ENCODE results near the gene PDIA6. TPM values are rescaled to one million over a fixed set of nuclear protein-coding genes. Genes with fewer than 3 reads are reported as not detected.
A peak's percentile ranks its signal among the peaks of the same experiment; 100 is the strongest.

Gene PDIA6
- total RNA-seq, 1 donor from 2014 or later: 180 TPM

DNA sequence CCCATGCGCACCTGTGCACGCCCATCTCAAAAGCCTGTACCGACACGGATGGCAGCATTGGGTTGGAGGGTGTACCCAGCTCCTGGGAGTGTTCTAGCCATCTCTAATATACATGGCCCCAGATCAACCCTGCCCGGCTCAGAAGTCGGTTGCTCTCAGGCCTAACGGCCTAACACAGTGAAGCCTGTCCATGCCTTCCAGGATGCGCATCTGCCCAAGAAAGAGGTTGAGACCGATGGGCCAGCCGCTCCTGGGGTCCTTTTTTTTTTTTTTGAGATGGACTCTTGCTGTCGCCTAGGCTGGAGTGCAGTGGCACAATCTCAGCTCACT, 32.1 kb downstream of the PDIA6 start:
- Histone ChIP-seq H3K4me1 (no peaks in the 10 kb centered on the region), H3K36me3 (peaks cover 74% of the 10 kb centered on the region), H3K4me3 (no peak overlapping the region), H3K27me3 (no peaks in the 10 kb centered on the region), H3K9me3 (no peaks in the 10 kb centered on the region), H3K27ac (no peak overlapping the region)
- TF ChIP-seq, protein P1, sequence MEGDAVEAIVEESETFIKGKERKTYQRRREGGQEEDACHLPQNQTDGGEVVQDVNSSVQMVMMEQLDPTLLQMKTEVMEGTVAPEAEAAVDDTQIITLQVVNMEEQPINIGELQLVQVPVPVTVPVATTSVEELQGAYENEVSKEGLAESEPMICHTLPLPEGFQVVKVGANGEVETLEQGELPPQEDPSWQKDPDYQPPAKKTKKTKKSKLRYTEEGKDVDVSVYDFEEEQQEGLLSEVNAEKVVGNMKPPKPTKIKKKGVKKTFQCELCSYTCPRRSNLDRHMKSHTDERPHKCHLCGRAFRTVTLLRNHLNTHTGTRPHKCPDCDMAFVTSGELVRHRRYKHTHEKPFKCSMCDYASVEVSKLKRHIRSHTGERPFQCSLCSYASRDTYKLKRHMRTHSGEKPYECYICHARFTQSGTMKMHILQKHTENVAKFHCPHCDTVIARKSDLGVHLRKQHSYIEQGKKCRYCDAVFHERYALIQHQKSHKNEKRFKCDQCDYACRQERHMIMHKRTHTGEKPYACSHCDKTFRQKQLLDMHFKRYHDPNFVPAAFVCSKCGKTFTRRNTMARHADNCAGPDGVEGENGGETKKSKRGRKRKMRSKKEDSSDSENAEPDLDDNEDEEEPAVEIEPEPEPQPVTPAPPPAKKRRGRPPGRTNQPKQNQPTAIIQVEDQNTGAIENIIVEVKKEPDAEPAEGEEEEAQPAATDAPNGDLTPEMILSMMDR (IDR thresholded peaks at IDR 0.05): no peak
- DNase-seq (no peak), ATAC-seq (no peak)
- intact Hi-C loops (cut with DNase I): no loop called here

DNA sequence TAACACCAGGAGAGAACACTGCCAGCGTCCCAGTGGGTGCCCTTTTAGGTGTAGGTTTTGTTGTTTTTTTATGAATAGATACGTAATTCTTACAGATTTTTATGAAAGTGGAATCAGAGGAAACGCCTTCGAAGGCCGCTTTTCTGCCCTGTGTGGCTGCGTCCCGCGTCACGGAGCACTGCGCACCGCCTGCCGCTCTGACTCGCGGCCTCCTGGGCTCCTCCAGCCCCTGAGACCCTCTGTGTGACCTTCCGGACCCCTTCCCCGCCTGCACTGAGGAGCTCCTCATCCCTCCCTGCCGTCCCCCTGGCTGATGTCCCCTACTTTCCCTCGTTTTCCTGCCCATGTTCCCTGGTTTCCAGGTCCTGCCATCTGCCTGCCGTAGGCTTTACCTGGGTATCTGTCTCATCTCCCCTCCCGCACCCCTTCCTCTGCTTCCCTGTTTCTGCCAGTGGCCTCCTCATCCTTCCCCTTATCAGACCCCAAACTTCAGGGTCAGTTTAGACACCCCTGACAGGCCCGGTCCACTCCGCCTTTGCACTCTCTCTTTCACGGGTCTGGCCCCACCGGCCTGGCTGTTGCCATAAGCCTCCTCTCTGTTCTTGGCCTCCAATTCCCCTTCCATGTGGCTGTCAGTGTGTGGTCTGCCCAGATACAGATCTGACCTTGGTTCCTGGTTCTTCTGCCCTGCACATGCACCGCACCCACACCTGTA, 32.7 kb downstream of the PDIA6 start:
- ATAC-seq (no peak), DNase-seq (no peak)
- TF ChIP-seq, protein P1 (IDR thresholded peaks at IDR 0.05): no peak
- Histone ChIP-seq H3K36me3 (peaks cover 69% of the 10 kb centered on the region), H3K27me3 (no peaks in the 10 kb centered on the region), H3K27ac (no peak overlapping the region), H3K4me3 (no peak overlapping the region), H3K4me1 (no peaks in the 10 kb centered on the region), H3K9me3 (no peaks in the 10 kb centered on the region)
- intact Hi-C loops (cut with DNase I): no loop called here

DNA sequence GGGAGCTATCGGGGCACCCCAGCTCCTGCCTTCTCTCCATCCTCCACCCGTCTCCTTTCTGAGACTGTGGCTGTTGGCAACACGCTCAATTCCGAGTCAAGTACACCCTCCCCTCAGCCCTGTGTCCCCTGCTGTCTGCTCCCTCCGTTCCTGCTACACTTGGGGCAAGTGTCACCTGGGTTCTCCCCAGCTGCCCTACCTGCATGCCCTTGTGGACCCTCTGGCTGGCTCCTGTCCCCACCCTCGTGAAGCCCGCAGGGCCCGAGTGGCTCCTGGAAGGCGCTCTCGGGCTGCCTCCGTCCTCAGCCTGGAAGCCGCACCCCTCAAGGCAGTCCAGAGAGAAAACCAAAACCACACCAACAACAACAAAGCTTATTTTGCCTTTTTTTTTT, 33.9 kb downstream of the PDIA6 start:
- ATAC-seq (no peak), DNase-seq (no peak)
- Histone ChIP-seq H3K9me3 (no peaks in the 10 kb centered on the region), H3K27me3 (no peaks in the 10 kb centered on the region), H3K36me3 (peaks cover 57% of the 10 kb centered on the region), H3K4me1 (no peaks in the 10 kb centered on the region), H3K4me3 (no peak overlapping the region), H3K27ac (no peak overlapping the region)
- TF ChIP-seq, protein P1 (IDR thresholded peaks at IDR 0.05): no peak
- intact Hi-C loops (cut with DNase I): no loop called here

DNA sequence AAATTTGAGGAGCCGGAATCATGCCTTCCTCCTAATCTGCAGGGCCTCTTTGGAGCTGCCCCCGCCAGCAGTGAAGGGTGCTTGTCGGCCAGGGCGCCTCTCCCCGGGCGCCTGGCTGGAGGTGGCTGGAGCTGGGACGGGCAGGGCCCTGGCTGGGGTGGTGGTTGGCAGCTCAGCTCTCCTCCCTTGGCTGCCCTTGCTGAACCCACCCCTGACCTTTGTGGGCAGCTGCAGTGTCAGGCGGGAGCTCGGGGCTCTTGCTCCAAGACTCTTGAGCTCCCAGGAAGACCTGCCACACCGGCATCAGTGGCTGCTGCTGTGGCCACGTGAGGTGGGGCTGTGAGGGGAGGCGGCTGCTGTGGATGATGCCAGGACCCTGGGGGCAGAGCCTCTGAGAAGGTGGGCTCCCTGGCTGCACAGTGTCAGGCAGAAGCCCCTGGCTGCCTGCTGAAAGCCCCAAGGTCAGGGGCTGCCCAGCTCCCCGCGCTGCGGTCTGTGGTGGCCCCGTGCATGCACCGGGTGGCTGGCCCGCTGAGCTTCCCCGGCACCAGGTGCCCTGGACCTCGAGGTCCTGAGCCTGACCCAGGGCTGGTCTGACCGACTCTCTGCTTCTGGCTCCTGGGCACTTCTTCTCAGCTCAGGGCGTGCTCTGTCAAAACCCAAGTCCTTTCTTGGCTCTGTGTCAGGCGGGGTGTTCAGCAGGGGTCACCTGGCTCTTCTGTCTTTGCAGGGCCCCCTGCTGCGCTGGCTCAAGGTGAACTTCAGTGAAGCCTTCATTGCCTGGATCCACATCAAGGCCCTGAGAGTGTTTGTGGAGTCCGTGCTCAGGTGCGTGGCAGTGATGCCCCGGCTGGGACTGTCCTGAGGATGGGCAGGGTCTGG, 34.5 kb downstream of the PDIA6 start:
- intact Hi-C loops (cut with DNase I): no loop called here
- no peak for ATAC-seq
- Histone ChIP-seq H3K4me1 (no peaks in the 10 kb centered on the region), H3K4me3 (no peak overlapping the region), H3K27me3 (no peaks in the 10 kb centered on the region), H3K36me3 (peaks cover 51% of the 10 kb centered on the region), H3K9me3 (no peaks in the 10 kb centered on the region), H3K27ac (no peak overlapping the region)
- TF ChIP-seq, protein P1 (IDR thresholded peaks at IDR 0.05): no peak
- DNase-seq: no peak

DNA sequence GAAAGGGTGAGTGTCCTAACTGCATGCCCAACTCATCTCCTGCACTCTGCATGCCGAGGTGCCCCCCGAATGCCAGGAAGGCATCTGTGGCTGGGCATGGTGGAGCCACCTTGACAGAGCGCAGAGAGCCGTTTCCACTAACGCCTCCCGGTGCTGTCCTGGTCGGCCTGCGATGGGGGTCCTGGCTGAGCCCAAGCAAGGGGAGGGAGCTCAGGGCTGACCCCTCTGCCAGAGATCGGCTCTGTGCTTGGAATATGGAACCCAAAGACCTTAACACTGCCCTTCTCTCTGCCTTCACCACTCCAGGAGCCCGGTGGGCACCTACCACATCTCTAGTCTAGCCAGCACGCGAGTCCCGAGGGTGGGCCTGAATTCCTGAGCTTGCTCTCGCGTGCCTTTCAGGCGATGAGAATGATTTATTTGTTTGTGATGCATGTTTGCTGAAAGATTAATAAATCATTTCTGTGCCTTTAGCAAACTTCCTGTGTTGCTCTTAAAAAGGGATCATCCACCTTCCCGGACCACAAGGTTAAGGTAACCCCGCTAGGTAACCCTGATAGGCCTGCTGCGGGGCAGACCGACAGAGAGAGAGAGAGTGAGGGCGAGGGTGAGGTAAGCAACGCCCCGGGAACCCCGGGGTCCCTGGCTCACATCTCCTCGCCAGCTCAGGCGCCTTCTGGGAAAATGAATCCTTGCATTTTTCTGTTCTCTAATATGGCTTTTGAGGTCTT, 35.3 kb downstream of the PDIA6 start:
- no peaks in the 10 kb centered on the region for H3K4me1 ChIP-seq
- TF ChIP-seq, protein P1 (IDR thresholded peaks at IDR 0.05): no peak
- no peak overlapping the region for H3K27ac ChIP-seq
- no peak overlapping the region for H3K4me3 ChIP-seq
- ATAC-seq (no peak), DNase-seq (peak; percentile 27)
- H3K27me3 ChIP-seq: no peaks in the 10 kb centered on the region
- H3K36me3 ChIP-seq: peaks cover 42% of the 10 kb centered on the region
- intact Hi-C loops (cut with DNase I): no loop called here
- no peaks in the 10 kb centered on the region for H3K9me3 ChIP-seq

Data from upper lobe of right lung (tissue), 1 donor.